Sigmoid colon (tissue), 4 donors: ENCODE measurements around the gene MERTK.

Experiments used
- POLR2A ChIP-seq, 2 donors: fragments of 450-650 bp; IDR thresholded peaks; one replicate each; pipeline ENCODE4 v1.6.1; 2016; ENCODE audit warnings: antibody characterized with exemption in 2 of 2, mild to moderate bottlenecking in 2 of 2, moderate library complexity in 2 of 2
- POLR2AphosphoS5 ChIP-seq, 4 donors: sonication (generic); formaldehyde crosslinking; IDR thresholded peaks; one replicate each; pipeline ENCODE4 v1.6.1; 2017; ENCODE audit warnings: antibody characterized with exemption in 4 of 4
- TF ChIP-seq, protein P1 (sequence below), 4 experiments: fragments of 450-650 bp in 3 of 4; fragments of 200-600 bp in 1 of 4; IDR thresholded peaks; one replicate each; pipeline ENCODE4 v1.5.1; 2016 to 2019; ENCODE audit warnings: antibody characterized with exemption in 4 of 4, mild to moderate bottlenecking in 3 of 4, moderate library complexity in 2 of 4

DNA sequence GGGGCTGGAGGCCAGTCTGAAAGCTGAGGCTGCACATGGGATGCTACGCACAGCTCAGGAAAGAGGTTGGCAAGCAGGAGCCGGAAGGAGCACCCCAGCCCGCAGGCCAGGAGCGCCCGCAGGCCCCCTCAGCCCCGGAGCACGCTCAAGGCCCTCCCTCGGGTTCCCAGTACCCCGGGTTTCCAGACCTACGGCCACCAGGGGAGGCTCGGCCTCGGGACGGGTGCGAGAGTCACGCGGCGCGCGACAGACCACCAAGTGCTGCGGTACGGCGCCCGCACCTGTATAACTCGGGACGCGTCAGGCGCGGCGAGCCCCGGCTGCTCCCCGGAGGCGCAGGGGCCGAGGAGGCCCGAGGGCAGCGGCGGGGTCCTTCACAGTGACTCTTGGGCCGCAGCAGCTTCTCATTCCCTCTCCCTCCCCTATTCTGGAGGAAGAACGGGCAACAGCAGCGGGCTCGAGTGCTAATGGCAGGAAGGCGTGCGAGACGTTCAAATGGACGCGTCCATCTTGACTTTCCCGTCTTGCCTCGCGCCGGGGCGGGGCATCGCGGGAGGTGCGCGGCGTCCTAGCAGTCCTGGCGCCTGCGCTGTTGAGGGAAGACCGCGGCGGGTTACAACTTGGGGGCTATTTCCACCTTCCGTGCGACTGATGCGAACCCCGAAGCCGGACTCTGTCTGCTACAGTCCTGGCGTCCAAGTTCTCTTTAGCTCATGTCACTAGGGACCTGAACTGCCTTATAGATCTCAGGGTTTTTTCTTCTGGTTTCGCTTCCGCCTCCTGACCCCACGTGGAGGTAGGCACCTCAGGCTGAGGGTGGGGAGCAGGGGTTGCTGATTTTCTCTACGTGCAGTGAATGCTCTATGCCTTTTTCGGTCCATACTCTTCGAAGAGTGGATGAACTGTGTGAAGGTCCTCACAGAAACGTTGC is 14.5 kb upstream of the MERTK start, which contains the start of gene ANAPC1:
- TF ChIP-seq, protein P1, sequence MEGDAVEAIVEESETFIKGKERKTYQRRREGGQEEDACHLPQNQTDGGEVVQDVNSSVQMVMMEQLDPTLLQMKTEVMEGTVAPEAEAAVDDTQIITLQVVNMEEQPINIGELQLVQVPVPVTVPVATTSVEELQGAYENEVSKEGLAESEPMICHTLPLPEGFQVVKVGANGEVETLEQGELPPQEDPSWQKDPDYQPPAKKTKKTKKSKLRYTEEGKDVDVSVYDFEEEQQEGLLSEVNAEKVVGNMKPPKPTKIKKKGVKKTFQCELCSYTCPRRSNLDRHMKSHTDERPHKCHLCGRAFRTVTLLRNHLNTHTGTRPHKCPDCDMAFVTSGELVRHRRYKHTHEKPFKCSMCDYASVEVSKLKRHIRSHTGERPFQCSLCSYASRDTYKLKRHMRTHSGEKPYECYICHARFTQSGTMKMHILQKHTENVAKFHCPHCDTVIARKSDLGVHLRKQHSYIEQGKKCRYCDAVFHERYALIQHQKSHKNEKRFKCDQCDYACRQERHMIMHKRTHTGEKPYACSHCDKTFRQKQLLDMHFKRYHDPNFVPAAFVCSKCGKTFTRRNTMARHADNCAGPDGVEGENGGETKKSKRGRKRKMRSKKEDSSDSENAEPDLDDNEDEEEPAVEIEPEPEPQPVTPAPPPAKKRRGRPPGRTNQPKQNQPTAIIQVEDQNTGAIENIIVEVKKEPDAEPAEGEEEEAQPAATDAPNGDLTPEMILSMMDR (IDR thresholded peaks at IDR 0.05): no peak
- TF ChIP-seq POLR2A (IDR thresholded peaks at IDR 0.05): peak in 1 of 2 donors; percentile 27
- peak; percentile 51 to 79 (median 72) for TF ChIP-seq POLR2AphosphoS5 (IDR thresholded peaks at IDR 0.05)
